HFFc6 (cell line): ENCODE results near the gene ACCS. TPM values are rescaled to one million over a fixed set of nuclear protein-coding genes. Genes with fewer than 3 reads are reported as not detected.
A peak's percentile ranks its signal among the peaks of the same experiment; 100 is the strongest.

Experiments used
- DNase-seq: peaks from one replicate; pipeline ENCODE4 v3.0.0-alpha.2; 2018
- H3K27ac Mint-ChIP-seq: 2 replicates; pipeline ENCODE4 v1.8.0; 2020; ENCODE audit warnings: mild to moderate bottlenecking, mixed read lengths
- H3K27me3 Mint-ChIP-seq: 2 replicates; pipeline ENCODE4 v1.8.0; 2021; ENCODE audit warnings: mild to moderate bottlenecking, moderate library complexity, mixed read lengths; ENCODE audit not compliant: insufficient read depth
- H3K36me3 Mint-ChIP-seq: 2 replicates; pipeline ENCODE4 v1.8.0; 2021; ENCODE audit warnings: low read depth, mixed read lengths
- H3K4me1 Mint-ChIP-seq: 2 replicates; pipeline ENCODE4 v1.8.0; 2020; ENCODE audit warnings: low read depth, mixed read lengths
- H3K4me3 Mint-ChIP-seq: 2 replicates; pipeline ENCODE4 v1.8.0; 2020; ENCODE audit warnings: mild to moderate bottlenecking, moderate library complexity, mixed read lengths
- H3K9me3 Mint-ChIP-seq: 2 replicates; pipeline ENCODE4 v1.8.0; 2020; ENCODE audit warnings: mild to moderate bottlenecking, mixed read lengths
- total RNA-seq, 6 experiments: library from RNA; stranded (reverse); fragmentation: NEBNext Ultra II Directional; extraction: Animal tissue kit (Norgen Biotek cat#: 25700); gene quantifications; 2 replicates in 1 of 6; 3 replicates in 5 of 6; pipeline ENCODE4 v1.2.3, GENCODE V29; 2021
- TF ChIP-seq, protein P1 (sequence below): fragments of 200-600 bp; sonication (generic); IDR thresholded peaks from 2 replicates; pipeline ENCODE4 v1.5.0; 2021; ENCODE audit warnings: antibody characterized with exemption, mild to moderate bottlenecking

ACCS gene
- total RNA-seq, 6 experiments from 2014 or later = 3.9 to 5.4 (median 4.8) TPM

DNA sequence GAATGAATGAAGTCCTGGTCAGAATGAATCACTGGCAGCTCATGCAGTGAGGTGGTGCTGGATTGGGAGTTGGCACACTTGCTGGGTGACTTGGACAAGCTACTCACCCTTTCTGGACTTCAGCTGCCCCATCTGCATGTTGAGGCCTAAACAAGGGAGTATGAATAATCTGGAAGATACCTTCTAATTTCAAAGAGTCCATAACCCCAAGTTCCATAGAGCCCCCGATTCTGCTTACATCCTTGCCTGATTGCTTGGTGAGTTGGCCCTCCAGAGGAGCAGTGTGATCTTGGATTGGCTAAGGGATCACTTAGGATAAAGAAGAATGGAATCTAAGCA, 36.6 kb upstream of the ACCS start:
- no peak overlapping the region for H3K27ac Mint-ChIP-seq
- H3K36me3 Mint-ChIP-seq = peaks cover 4% of the 10 kb centered on the region; the same call in 1 of the 2 replicates
- H3K9me3 Mint-ChIP-seq = peaks cover 8% of the 10 kb centered on the region; the same call in 1 of the 2 replicates
- H3K27me3 Mint-ChIP-seq = peaks cover 4% of the 10 kb centered on the region
- TF ChIP-seq, protein P1, sequence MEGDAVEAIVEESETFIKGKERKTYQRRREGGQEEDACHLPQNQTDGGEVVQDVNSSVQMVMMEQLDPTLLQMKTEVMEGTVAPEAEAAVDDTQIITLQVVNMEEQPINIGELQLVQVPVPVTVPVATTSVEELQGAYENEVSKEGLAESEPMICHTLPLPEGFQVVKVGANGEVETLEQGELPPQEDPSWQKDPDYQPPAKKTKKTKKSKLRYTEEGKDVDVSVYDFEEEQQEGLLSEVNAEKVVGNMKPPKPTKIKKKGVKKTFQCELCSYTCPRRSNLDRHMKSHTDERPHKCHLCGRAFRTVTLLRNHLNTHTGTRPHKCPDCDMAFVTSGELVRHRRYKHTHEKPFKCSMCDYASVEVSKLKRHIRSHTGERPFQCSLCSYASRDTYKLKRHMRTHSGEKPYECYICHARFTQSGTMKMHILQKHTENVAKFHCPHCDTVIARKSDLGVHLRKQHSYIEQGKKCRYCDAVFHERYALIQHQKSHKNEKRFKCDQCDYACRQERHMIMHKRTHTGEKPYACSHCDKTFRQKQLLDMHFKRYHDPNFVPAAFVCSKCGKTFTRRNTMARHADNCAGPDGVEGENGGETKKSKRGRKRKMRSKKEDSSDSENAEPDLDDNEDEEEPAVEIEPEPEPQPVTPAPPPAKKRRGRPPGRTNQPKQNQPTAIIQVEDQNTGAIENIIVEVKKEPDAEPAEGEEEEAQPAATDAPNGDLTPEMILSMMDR = no peak
- no peak overlapping the region for H3K4me3 Mint-ChIP-seq
- peaks cover 45% of the 10 kb centered on the region for H3K4me1 Mint-ChIP-seq
- no peak for DNase-seq

DNA sequence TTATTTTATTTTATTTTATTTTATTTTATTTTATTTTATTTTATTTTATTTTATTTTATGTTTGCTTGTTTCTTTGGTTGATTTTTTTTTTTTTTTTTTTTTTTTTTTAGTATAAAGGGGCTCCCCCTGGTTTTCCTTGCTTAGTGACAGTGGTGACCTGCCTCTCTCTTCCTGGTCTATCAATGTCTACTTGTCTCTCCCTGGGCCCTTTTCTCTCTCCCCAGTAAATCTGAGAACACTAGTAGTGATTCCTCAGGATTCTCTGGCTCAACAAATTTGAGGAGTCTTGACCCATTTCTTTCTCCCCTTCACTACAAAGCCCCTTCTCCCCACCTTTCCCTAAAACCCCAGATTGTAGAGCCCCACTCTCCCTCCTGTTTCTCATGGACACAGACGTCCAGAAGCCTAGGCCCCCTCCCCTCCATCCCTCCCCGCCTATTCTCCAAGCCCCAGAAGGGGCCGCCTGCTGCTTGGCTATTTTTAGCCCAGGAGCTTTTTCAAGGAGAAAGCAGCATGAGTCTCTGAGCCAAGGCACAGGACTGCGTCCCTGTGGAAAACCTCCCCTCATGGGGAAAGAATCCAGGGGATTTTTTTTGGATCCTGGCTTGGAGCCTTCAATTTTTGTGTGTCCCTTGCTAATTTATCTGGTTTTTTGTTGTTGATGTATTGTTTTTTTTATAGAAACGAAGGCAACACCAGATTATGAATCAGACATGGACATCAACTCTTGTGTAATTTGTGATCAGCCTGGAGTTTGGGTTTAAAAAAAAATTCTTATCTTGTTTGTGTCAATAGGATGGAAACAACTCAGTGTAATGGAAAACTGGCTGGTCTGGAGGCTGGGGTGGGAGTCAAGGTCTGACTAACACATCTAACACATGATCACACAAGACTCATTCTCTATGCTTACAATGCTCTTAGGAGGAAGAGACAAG, 35.8 kb upstream of the ACCS start:
- Mint-ChIP-seq H3K4me1 (peaks cover 45% of the 10 kb centered on the region), H3K9me3 (peaks cover 8% of the 10 kb centered on the region; the same call in 1 of the 2 replicates), H3K27ac (peak overlapping the region; percentile 69), H3K27me3 (peaks cover 8% of the 10 kb centered on the region), H3K4me3 (no peak overlapping the region; the same call in 1 of the 2 replicates), H3K36me3 (peaks cover 4% of the 10 kb centered on the region; the same call in 1 of the 2 replicates)
- DNase-seq = peak; percentile 49
- TF ChIP-seq, protein P1 = no peak

DNA sequence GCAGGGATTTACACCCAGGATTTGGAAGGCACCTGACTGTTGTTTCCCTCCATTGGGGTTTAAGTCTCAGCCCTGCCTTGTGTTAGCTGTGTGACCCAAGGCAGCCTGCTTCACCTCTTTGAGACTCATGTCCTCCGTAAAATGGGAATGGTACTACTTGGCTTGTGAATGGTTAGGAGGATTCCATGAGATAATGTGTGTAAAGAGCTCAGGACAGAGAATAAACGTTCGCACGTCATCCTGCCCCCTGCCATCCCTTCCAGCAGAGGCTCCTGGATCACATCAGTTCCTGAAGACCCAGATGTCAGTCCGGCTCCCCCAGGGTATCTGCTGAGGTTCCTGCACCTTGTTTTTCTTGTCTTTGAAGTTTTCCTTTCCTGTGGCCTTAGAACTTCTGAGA, 35.1 kb upstream of the ACCS start:
- no peak for DNase-seq
- TF ChIP-seq, protein P1 = no peak
- Mint-ChIP-seq H3K9me3 (peaks cover 4% of the 10 kb centered on the region; the same call in 1 of the 2 replicates), H3K27me3 (peaks cover 8% of the 10 kb centered on the region), H3K4me1 (peaks cover 45% of the 10 kb centered on the region), H3K36me3 (peaks cover 4% of the 10 kb centered on the region; the same call in 1 of the 2 replicates), H3K27ac (no peak overlapping the region), H3K4me3 (no peak overlapping the region; the same call in 1 of the 2 replicates)

DNA sequence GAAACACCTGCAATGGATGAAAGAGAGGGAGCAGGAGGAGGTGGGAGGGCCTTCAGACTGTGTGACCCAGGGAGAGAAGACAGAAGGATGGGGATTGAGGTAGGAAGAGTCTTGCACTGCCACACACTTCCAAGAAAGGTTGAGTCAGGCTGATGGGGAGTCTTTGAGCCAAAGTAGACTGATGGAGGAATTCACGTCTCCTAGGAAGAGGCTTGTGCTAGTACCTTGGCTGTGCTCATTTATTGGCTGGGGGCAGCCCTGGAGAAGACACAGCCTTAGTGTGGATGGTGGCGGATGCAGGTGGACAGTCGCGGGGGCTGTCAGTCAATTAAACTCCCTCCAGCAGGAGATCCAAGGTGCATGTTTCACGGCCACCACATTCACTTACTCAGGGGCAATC, 34.5 kb upstream of the ACCS start:
- no peak overlapping the region for H3K4me3 Mint-ChIP-seq
- TF ChIP-seq, protein P1 = no peak
- H3K4me1 Mint-ChIP-seq = peaks cover 45% of the 10 kb centered on the region
- peaks cover 8% of the 10 kb centered on the region for H3K27me3 Mint-ChIP-seq
- H3K36me3 Mint-ChIP-seq = no peaks in the 10 kb centered on the region
- H3K9me3 Mint-ChIP-seq = no peaks in the 10 kb centered on the region
- no peak for DNase-seq
- peak overlapping the region; percentile 16; the same call in 1 of the 2 replicates for H3K27ac Mint-ChIP-seq

DNA sequence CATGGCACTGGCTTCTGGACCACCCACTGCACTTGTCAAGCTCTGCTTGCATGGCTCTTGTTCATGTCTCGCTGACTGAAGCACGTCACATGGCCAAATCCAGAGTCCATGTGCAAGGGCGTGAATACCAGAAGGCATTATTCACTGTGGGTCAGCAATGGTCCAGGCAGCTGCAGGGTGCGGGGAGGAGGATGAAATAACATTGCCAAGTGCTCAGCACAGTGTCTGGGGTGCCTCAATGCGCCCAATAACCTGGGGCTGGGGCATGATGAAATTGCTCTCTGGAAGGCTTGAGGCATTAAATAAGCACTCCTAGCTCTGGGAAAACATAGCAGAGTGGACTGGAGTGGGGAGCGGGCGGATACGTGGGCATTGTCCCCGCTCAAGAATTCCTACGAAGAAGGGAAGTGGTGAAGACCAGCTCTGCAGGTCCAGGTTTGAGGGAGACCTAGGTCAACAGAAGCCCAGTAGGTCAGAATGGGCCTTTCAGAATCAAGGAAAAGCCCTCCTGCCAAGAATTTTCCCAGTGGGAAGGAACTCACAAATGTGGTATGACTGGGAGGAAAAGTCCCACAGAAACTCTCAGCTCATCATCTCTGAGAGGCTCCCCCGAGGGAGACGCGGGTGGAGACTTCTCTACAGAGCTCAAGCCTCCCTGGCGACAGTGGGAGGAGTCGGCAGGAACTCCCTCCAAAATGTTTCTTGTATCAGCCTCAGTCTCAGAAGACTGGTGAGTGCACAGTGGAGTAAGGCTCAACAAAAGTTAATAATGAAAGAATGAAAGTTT, 33.6 kb upstream of the ACCS start:
- peak overlapping the region; percentile 57 for H3K27ac Mint-ChIP-seq
- no peaks in the 10 kb centered on the region for H3K36me3 Mint-ChIP-seq
- no peaks in the 10 kb centered on the region for H3K9me3 Mint-ChIP-seq
- H3K4me3 Mint-ChIP-seq = no peak overlapping the region; the same call in 1 of the 2 replicates
- TF ChIP-seq, protein P1 = no peak
- DNase-seq = peak; percentile 62
- peaks cover 45% of the 10 kb centered on the region for H3K4me1 Mint-ChIP-seq
- peaks cover 8% of the 10 kb centered on the region for H3K27me3 Mint-ChIP-seq
